HG02763 (cell line): Measurements from ENCODE around the gene MYO10.

Source experiments
- ATAC-seq: cut with Tn5 transposase; IDR thresholded peaks from one replicate; pipeline ENCODE4 v1.9.1; 2021; ENCODE audit warnings: mild to moderate bottlenecking, moderate library complexity; ENCODE audit not compliant: unreplicated experiment

MYO10 gene

GRCh38 chr5:16826379-16827125, 109.5 kb downstream of the MYO10 start:
- no peak for ATAC-seq

GRCh38 chr5:16819522-16820167, 116.4 kb downstream of the MYO10 start:
- no peak for ATAC-seq

- ATAC-seq: no peak
Observed at GRCh38 chr5:16815432-16815831, 120.7 kb downstream of the MYO10 start.

- no peak for ATAC-seq
Observed at GRCh38 chr5:16812911-16813310, 123.2 kb downstream of the MYO10 start.

GRCh38 chr5:16812448-16812847, 123.6 kb downstream of the MYO10 start:
- ATAC-seq: no peak

GRCh38 chr5:16810208-16810854, 125.8 kb downstream of the MYO10 start:
- ATAC-seq: no peak

GRCh38 chr5:16809395-16810207, 126.5 kb downstream of the MYO10 start:
- no peak for ATAC-seq

GRCh38 chr5:16809010-16809394, 127.1 kb downstream of the MYO10 start:
- ATAC-seq: no peak

- ATAC-seq: no peak
Observed at GRCh38 chr5:16808021-16808420, 128.1 kb downstream of the MYO10 start.

- ATAC-seq: no peak
Observed at GRCh38 chr5:16807547-16807864, 128.6 kb downstream of the MYO10 start.

- ATAC-seq: no peak
Observed at GRCh38 chr5:16806711-16807546, 129.2 kb downstream of the MYO10 start.

GRCh38 chr5:16805486-16805885, 130.6 kb downstream of the MYO10 start:
- ATAC-seq: no peak

- no peak for ATAC-seq
Observed at GRCh38 chr5:16803831-16804230, 132.3 kb downstream of the MYO10 start.

- no peak for ATAC-seq
Observed at GRCh38 chr5:16800477-16800876, 135.6 kb downstream of the MYO10 start.

GRCh38 chr5:16799796-16800195, 136.3 kb downstream of the MYO10 start:
- ATAC-seq: no peak

GRCh38 chr5:16797951-16798350, 138.1 kb downstream of the MYO10 start:
- no peak for ATAC-seq

- no peak for ATAC-seq
Observed at GRCh38 chr5:16794269-16794913, 141.7 kb downstream of the MYO10 start.

GRCh38 chr5:16792598-16793275, 143.4 kb downstream of the MYO10 start:
- ATAC-seq: no peak

GRCh38 chr5:16791904-16792597, 144.0 kb downstream of the MYO10 start:
- ATAC-seq: no peak
